Adrenal gland (tissue), 12 donors: ENCODE data around the gene PYGB. TPM values are rescaled to one million over a fixed set of nuclear protein-coding genes. Genes with fewer than 3 reads are reported as not detected.

ENCODE experiments used
- DNase-seq, 7 donors: peaks; one replicate each; pipeline ENCODE4 v3.0.0-alpha.2; 2019 to 2020
- H3K27ac ChIP-seq, 5 donors: fragments of 200-600 bp; sonication (generic) in 4 of 5; 1 replicate in 3 of 5; 2 replicates in 2 of 5; pipeline versions ENCODE4 v1.5.1 to v1.8.0; 2016 to 2020; ENCODE audit warnings: mild to moderate bottlenecking in 1 of 5
- H3K27me3 ChIP-seq: fragments of 200-600 bp; 2 replicates; pipeline ENCODE4 v1.8.0; 2021
- H3K36me3 ChIP-seq, 2 donors: fragments of 200-600 bp; replicated peaks in 1 of 2; 1 replicate in 1 of 2; 2 replicates in 1 of 2; pipeline versions ENCODE4 v1.5.1 to v1.8.0; 2018 to 2022
- H3K4me1 ChIP-seq, 2 donors: fragments of 200-600 bp; replicated peaks in 1 of 2; 1 replicate in 1 of 2; 2 replicates in 1 of 2; pipeline versions ENCODE4 v1.5.1 to v1.8.0; 2018 to 2021
- H3K4me3 ChIP-seq, 4 donors: fragments of 200-600 bp; sonication (generic) in 3 of 4; one replicate each; pipeline ENCODE4 v1.5.1; 2016 to 2018
- H3K9me3 ChIP-seq, 3 donors: fragments of 200-600 bp; sonication (generic) in 1 of 3; replicated peaks in 1 of 3; 1 replicate in 2 of 3; 2 replicates in 1 of 3; pipeline versions ENCODE4 v1.5.1 to v1.8.0; 2016 to 2021
- POLR2A ChIP-seq, 2 donors: fragments of 450-650 bp; IDR thresholded peaks; one replicate each; pipeline ENCODE4 v1.6.1; 2017; ENCODE audit warnings: antibody characterized with exemption in 2 of 2, mild to moderate bottlenecking in 2 of 2, moderate library complexity in 1 of 2
- WGBS, 4 donors: extraction: QIAGEN DNeasy Blood & Tissue Kit in 2 of 4; methylation state at CpG; one replicate each; pipeline versions ENCODE4 v1.1.5 to v1.1.7; 2013 to 2017; 5-methylcytosine and 5-hydroxymethylcytosine counted together
- intact Hi-C, 2 donors: fragments of 100-400 bp; cut with DNase I; formaldehyde crosslinking; loops; one replicate each; pipeline versions ENCODE4 v1.14.1 to v1.15.0; 2022 to 2023
- polyA plus RNA-seq, 3 donors: library from polyadenylated mRNA; stranded (reverse); fragments of 200-250 nt in 2 of 3; fragments of 350-450 nt in 1 of 3; fragmentation: Illumina TruSeq in 1 of 3; extraction: RNeasy Lipid Tissue Mini Kit (QIAGEN cat#74804) in 1 of 3; gene quantifications; one replicate each; pipeline ENCODE4 v1.2.3, GENCODE V29; 2013 to 2014
- small RNA-seq, 2 donors: library from RNA; depleted of rRNA; stranded (forward); fragments of <200 nt; gene quantifications; one replicate each; pipeline ENCODE3, GENCODE V24; 2016
- total RNA-seq, 9 donors: library from RNA; depleted of rRNA in 4 of 9; stranded (reverse); fragments of >200 nt in 4 of 9; fragments of 120-200 nt in 1 of 9; fragmentation: NEBNext Ultra II Directional in 1 of 9; extraction: Animal tissue kit (Norgen Biotek cat#: 25700) in 1 of 9; gene quantifications; one replicate each; pipeline versions ENCODE4 v1.1.0 to v1.2.4, GENCODE V29; 2013 to 2023
- TF ChIP-seq, protein P1 (sequence below), 6 experiments: fragments of 450-650 bp in 4 of 6; fragments of 200-600 bp in 2 of 6; sonication (generic) in 1 of 6; IDR thresholded peaks; 1 replicate in 5 of 6; 2 replicates in 1 of 6; pipeline versions ENCODE4 v1.5.1 to v1.8.0; 2016 to 2021; ENCODE audit warnings: antibody characterized with exemption in 6 of 6, mild to moderate bottlenecking in 2 of 6, moderate library complexity in 1 of 6
- donor health status: healthy with polysubstance abuse.
- donor health status: Bipolar disorder and iron deficiency.
- donor health status: DM: yes; HTN: yes; CAD: no.
- donor health status: DM: no; HTN: no; CAD: no.
- donor health status: DM: no; HTN: no; CAD: no.
- donor health status: DM: yes; HTN: yes; CAD: no.

Gene PYGB
- total and polyA plus RNA-seq, 12 donors, result 15.7 to 118 (median 71.4) TPM

DNA sequence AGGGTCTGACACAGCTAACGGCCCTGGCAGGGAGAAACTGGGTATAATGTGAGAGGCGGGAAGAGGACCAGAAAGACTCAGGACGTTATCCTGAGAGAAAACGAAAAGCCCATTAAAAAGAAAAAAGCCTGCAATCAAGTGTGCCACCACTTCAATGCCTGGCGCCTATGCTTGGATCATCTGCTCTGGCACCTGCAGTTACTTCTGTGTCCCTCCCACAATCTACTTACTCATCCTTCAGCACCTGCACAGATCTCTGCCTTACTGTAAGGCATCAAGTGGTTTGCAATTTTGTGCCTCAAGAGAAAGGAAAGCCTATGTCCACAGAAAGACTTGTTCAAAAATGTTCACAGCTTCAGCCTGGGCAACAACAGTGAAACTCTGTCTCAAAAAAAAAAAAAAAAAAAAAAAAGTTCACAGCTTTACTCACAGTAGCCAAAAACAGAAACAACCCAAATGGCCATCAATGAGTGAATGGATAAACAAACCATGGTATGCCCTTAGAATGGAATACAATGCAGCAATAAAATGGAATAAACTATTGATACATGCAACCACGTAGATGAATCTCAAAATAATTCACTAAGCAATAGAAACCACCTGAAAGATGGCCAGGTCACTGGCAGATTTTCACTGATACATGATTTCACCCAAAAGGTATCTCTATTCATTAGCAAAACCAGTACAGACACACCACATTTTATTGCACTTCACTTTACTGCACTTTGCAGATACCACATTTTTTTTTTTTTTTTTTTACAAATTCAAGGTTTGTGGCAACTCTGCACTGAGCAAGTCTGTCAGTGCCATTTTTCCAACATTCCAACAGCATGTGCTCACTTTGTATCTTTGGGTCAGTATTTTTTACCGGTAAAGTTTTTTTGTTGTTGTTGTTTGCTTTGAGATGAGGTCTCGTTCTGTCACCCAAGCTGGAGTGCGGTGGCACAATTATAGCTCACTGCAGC is 94.1 kb downstream of the PYGB start:
- Histone ChIP-seq H3K4me3 (no peak overlapping the region), H3K9me3 (no peaks in the 10 kb centered on the region), H3K36me3 (no peaks in the 10 kb centered on the region), H3K4me1 (peaks cover 0 to 5% of the 10 kb centered on the region in 2 donors), H3K27ac (no peak overlapping the region), H3K27me3 (no peaks in the 10 kb centered on the region)
- WGBS, 4 donors, result 83 to 90% (median 85%) methylated on average over 9 of the region's 9 CpGs
- TF ChIP-seq POLR2A (IDR thresholded peaks at IDR 0.05), result no peak
- TF ChIP-seq, protein P1, sequence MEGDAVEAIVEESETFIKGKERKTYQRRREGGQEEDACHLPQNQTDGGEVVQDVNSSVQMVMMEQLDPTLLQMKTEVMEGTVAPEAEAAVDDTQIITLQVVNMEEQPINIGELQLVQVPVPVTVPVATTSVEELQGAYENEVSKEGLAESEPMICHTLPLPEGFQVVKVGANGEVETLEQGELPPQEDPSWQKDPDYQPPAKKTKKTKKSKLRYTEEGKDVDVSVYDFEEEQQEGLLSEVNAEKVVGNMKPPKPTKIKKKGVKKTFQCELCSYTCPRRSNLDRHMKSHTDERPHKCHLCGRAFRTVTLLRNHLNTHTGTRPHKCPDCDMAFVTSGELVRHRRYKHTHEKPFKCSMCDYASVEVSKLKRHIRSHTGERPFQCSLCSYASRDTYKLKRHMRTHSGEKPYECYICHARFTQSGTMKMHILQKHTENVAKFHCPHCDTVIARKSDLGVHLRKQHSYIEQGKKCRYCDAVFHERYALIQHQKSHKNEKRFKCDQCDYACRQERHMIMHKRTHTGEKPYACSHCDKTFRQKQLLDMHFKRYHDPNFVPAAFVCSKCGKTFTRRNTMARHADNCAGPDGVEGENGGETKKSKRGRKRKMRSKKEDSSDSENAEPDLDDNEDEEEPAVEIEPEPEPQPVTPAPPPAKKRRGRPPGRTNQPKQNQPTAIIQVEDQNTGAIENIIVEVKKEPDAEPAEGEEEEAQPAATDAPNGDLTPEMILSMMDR (IDR thresholded peaks at IDR 0.05), result no peak
- intact Hi-C loops, result no loop called here
- no peak for DNase-seq

DNA sequence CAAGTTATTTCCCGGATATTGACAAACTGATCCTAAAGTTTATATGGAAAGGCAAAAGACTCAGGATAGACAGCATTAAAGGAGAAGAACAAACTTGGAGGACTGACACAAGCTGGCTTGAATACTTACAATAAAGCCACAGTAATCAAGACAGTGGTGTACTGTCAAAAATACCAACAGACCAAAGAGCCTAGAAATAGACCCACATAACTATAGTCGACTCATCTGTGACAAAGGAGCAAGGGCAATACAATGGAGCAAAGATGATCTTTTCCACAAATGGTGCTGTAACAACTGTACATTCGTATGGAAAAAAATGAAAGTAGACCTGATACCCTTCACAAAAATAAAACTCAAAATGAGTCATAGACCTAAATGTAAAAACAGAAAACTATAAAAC is 96.7 kb downstream of the PYGB start:
- no peaks in the 10 kb centered on the region for H3K9me3 ChIP-seq
- TF ChIP-seq, protein P1 (IDR thresholded peaks at IDR 0.05), result no peak
- TF ChIP-seq POLR2A (IDR thresholded peaks at IDR 0.05), result no peak
- peaks cover 0 to 5% of the 10 kb centered on the region in 2 donors for H3K4me1 ChIP-seq
- intact Hi-C loops, result no loop called here
- WGBS, 4 donors, result 92 to 98% (median 94%) methylated on average over 3 of the region's 3 CpGs
- H3K27ac ChIP-seq, result no peak overlapping the region
- no peaks in the 10 kb centered on the region for H3K36me3 ChIP-seq
- no peak for DNase-seq
- H3K4me3 ChIP-seq, result no peak overlapping the region
- no peaks in the 10 kb centered on the region for H3K27me3 ChIP-seq

DNA sequence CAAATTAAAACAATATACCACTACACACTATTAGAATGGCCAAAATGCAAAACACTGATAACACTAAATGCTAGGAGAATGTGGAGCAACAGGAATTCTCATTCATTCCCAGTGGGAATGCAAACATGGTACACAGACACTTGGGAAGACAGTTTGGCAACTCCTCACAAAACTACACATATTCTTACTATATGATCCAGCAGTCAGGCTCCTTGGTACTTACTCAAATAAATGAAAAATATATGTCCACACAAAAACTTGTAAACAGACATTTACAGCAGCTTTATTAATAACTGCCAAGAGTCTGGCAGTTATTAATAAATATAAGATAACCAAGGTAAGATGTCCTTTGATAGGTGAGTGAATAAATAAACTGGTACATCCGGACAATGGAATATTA is 97.8 kb downstream of the PYGB start:
- Histone ChIP-seq H3K27ac (no peak overlapping the region), H3K36me3 (no peaks in the 10 kb centered on the region), H3K9me3 (no peaks in the 10 kb centered on the region), H3K4me3 (no peak overlapping the region), H3K4me1 (peaks cover 0 to 5% of the 10 kb centered on the region in 2 donors), H3K27me3 (no peaks in the 10 kb centered on the region)
- no peak for DNase-seq
- 77 to 85% (median 81%) methylated on average over 1 of the region's 1 CpG for WGBS, 4 donors
- TF ChIP-seq, protein P1 (IDR thresholded peaks at IDR 0.05), result no peak
- no peak for TF ChIP-seq POLR2A (IDR thresholded peaks at IDR 0.05)
- intact Hi-C loops, result no loop called here

DNA sequence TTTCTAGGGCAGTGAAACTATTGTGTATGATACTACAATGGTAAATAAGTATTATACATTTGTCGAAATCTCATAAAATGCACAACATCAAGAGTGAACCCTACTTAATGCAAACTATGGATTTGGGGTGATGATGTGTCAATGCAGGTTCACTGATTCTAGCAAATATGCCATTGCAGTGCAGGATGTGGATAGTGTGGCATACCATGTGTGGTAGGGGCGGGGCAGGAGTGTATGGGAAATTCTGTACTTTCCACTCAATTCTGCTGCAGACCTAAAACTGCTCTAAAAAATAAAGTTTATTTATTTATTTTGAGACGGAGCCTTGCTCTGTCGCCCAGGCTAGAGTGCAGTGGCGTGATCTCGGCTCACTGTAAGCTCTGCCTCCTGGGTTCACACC is 98.5 kb downstream of the PYGB start:
- 89 to 96% (median 93%) methylated on average over 6 of the region's 6 CpGs for WGBS, 4 donors
- TF ChIP-seq, protein P1 (IDR thresholded peaks at IDR 0.05), result no peak
- TF ChIP-seq POLR2A (IDR thresholded peaks at IDR 0.05), result no peak
- H3K4me1 ChIP-seq, result peaks cover 0 to 5% of the 10 kb centered on the region in 2 donors
- no peak overlapping the region for H3K4me3 ChIP-seq
- H3K27me3 ChIP-seq, result no peaks in the 10 kb centered on the region
- no peaks in the 10 kb centered on the region for H3K36me3 ChIP-seq
- no peak overlapping the region for H3K27ac ChIP-seq
- no peaks in the 10 kb centered on the region for H3K9me3 ChIP-seq
- no peak for DNase-seq
- intact Hi-C loops, result no loop called here

Small RNA genes within 50 kb of the gene (small RNA-seq; reads per million reads assigned to genes)
- gene AL035252.4, result 0 reads per million in 2 donors
- gene AL121772.2, result 0 reads per million in 2 donors
- gene RF00019, result 0 reads per million in 2 donors

Other genes with a start within 250 kb of the PYGB start
- gene ACSS1, start 189.9 kb upstream of the PYGB start, total RNA-seq, result 10 to 100 TPM in 8 of 9 donors, 1 to 10 TPM in 1; 7.2 to 97.3 (median 19.3) TPM
- gene ACSS1, start 189.9 kb upstream of the PYGB start, polyA plus RNA-seq, result 10 to 100 TPM in 2 of 3 donors, 1 to 10 TPM in 1; 7.5 to 12.7 (median 11.6) TPM
- gene VSX1, start 165.9 kb upstream of the PYGB start, total RNA-seq, result 1 to 10 TPM in 1 of 9 donors, under 1 TPM in 7, not detected in 1; 0.06 to 2.2 (median 0.52) TPM
- gene VSX1, start 165.9 kb upstream of the PYGB start, polyA plus RNA-seq, result under 1 TPM; 0.37 to 0.73 (median 0.48) TPM
- 100 to 1,000 TPM in 5 of 9 donors, 10 to 100 TPM in 4; 51.0 to 120 (median 107) TPM for gene ENTPD6, start 52.4 kb upstream of the PYGB start, total RNA-seq
- gene ENTPD6, start 52.4 kb upstream of the PYGB start, polyA plus RNA-seq, result 100 to 1,000 TPM in 2 of 3 donors, 10 to 100 TPM in 1; 30.9 to 260 (median 153) TPM
- gene ABHD12, start 142.8 kb downstream of the PYGB start, total RNA-seq, result 10 to 100 TPM; 17.6 to 95.8 (median 55.0) TPM
- 10 to 100 TPM; 30.3 to 69.3 (median 51.9) TPM for gene ABHD12, start 142.8 kb downstream of the PYGB start, polyA plus RNA-seq
- 1 to 10 TPM in 7 of 9 donors, under 1 TPM in 2; 0.30 to 7.0 (median 1.3) TPM for gene GINS1, start 159.6 kb downstream of the PYGB start, total RNA-seq
- gene GINS1, start 159.6 kb downstream of the PYGB start, polyA plus RNA-seq, result 1 to 10 TPM in 1 of 3 donors, under 1 TPM in 2; 0.30 to 1.6 (median 0.56) TPM